Neural progenitor cell (in vitro differentiated cells): ENCODE results near the gene OR8B12. TPM values are rescaled to one million over a fixed set of nuclear protein-coding genes. Genes with fewer than 3 reads are reported as not detected.

Source experiments
- DNase-seq: peaks from one replicate; pipeline ENCODE4 v3.0.0-alpha.2; 2016; ENCODE audit warnings: low spot score
- H2AFZ ChIP-seq: fragments of 200-600 bp; sonication (generic); replicated peaks from 2 replicates; pipeline ENCODE4 v1.6.1; 2016; ENCODE audit warnings: antibody characterized with exemption
- H3F3A ChIP-seq: fragments of 200-600 bp; sonication (generic); 2 replicates; pipeline ENCODE4 v1.6.1; 2016; ENCODE audit warnings: antibody characterized with exemption, low read depth
- H3K27ac ChIP-seq: fragments of 200-600 bp; sonication (generic); 2 replicates; pipeline ENCODE4 v1.5.1; 2016; ENCODE audit warnings: mild to moderate bottlenecking
- H3K27me3 ChIP-seq: fragments of 200-600 bp; sonication (generic); 2 replicates; pipeline ENCODE4 v1.6.1; 2016; ENCODE audit warnings: mild to moderate bottlenecking, moderate library complexity
- H3K36me3 ChIP-seq: fragments of 200-600 bp; sonication (generic); 2 replicates; pipeline ENCODE4 v1.5.1; 2016
- H3K4me1 ChIP-seq: fragments of 200-600 bp; sonication (generic); 2 replicates; pipeline ENCODE4 v1.6.1; 2016; ENCODE audit warnings: mixed run types
- H3K4me2 ChIP-seq: fragments of 200-600 bp; sonication (generic); 2 replicates; pipeline ENCODE4 v1.6.1; 2016
- H3K4me3 ChIP-seq: fragments of 200-600 bp; sonication (generic); 2 replicates; pipeline ENCODE4 v1.5.1; 2016
- H3K79me2 ChIP-seq: fragments of 200-600 bp; sonication (generic); 2 replicates; pipeline ENCODE4 v1.6.1; 2016; ENCODE audit warnings: low read depth
- H3K9ac ChIP-seq: fragments of 200-600 bp; sonication (generic); 2 replicates; pipeline ENCODE4 v1.6.1; 2016
- H3K9me3 ChIP-seq: fragments of 200-600 bp; sonication (generic); 2 replicates; pipeline ENCODE4 v1.5.1; 2016; ENCODE audit warnings: low read depth
- H4K20me1 ChIP-seq: fragments of 200-600 bp; sonication (generic); 2 replicates; pipeline ENCODE4 v1.6.1; 2016; ENCODE audit warnings: low read depth
- H3K27ac Mint-ChIP-seq: 3 replicates; pipeline ENCODE4 v1.8.0; 2021; ENCODE audit warnings: mixed read lengths
- H3K27me3 Mint-ChIP-seq: 2 replicates; pipeline ENCODE4 v1.8.0; 2022; ENCODE audit warnings: low read depth, mild to moderate bottlenecking, inconsistent platforms, moderate library complexity, mixed read lengths; ENCODE audit not compliant: insufficient read depth
- H3K36me3 Mint-ChIP-seq: 3 replicates; pipeline ENCODE4 v1.8.0; 2021; ENCODE audit warnings: mixed read lengths
- H3K4me1 Mint-ChIP-seq: 3 replicates; pipeline ENCODE4 v1.8.0; 2021; ENCODE audit warnings: mixed read lengths
- H3K4me3 Mint-ChIP-seq: 3 replicates; pipeline ENCODE4 v1.8.0; 2021; ENCODE audit warnings: mild to moderate bottlenecking, moderate library complexity, mixed read lengths
- H3K9me3 Mint-ChIP-seq: 3 replicates; pipeline ENCODE4 v1.8.0; 2020; ENCODE audit warnings: mixed read lengths
- CTCF ChIP-seq: fragments of 200-600 bp; sonication (generic); IDR thresholded peaks from 2 replicates; pipeline ENCODE4 v1.5.1; 2017; ENCODE audit warnings: antibody characterized with exemption, mild to moderate bottlenecking
- EZH2 ChIP-seq: fragments of 200-600 bp; sonication (generic); IDR thresholded peaks from 2 replicates; pipeline ENCODE4 v1.6.1; 2017; ENCODE audit warnings: antibody characterized with exemption, mild to moderate bottlenecking, moderate library complexity
- EZH2phosphoT487 ChIP-seq: fragments of 200-600 bp; sonication (generic); IDR thresholded peaks from 2 replicates; pipeline ENCODE4 v1.6.1; 2017; ENCODE audit warnings: antibody characterized with exemption
- total RNA-seq: library from RNA; depleted of rRNA; stranded (reverse); fragments of >200 nt; gene quantifications from 2 replicates; pipeline ENCODE4 v1.2.3, GENCODE V29; 2015; ENCODE audit warnings: low replicate concordance

Gene OR8B12
- total RNA-seq, 1 donor from 2014 or later = not detected

GRCh38 chr11:124551987-124552386 lies 8.5 kb upstream of the OR8B12 start:
- no peaks in the 10 kb centered on the region for H3K4me1 Mint-ChIP-seq
- TF ChIP-seq CTCF = no peak
- TF ChIP-seq EZH2 = no peak
- TF ChIP-seq EZH2phosphoT487 = no peak
- Histone ChIP-seq H3K4me3 (no peak overlapping the region), H3K4me1 (no peaks in the 10 kb centered on the region), H3K9me3 (no peaks in the 10 kb centered on the region), H3K27me3 (no peaks in the 10 kb centered on the region), H4K20me1 (no peaks in the 10 kb centered on the region), H3K36me3 (peaks cover 7% of the 10 kb centered on the region), H2AFZ (no peak overlapping the region), H3K4me2 (no peak overlapping the region), H3K9ac (no peak overlapping the region), H3F3A (no peaks in the 10 kb centered on the region), H3K79me2 (no peaks in the 10 kb centered on the region), H3K27ac (no peak overlapping the region)
- H3K36me3 Mint-ChIP-seq = no peaks in the 10 kb centered on the region
- H3K9me3 Mint-ChIP-seq = peaks cover 5% of the 10 kb centered on the region
- DNase-seq = no peak
- no peaks in the 10 kb centered on the region for H3K27me3 Mint-ChIP-seq
- H3K27ac Mint-ChIP-seq = no peak overlapping the region
- H3K4me3 Mint-ChIP-seq = no peak overlapping the region

- Mint-ChIP-seq H3K9me3 (peaks cover 5% of the 10 kb centered on the region), H3K4me3 (no peak overlapping the region), H3K36me3 (no peaks in the 10 kb centered on the region), H3K27me3 (no peaks in the 10 kb centered on the region), H3K27ac (no peak overlapping the region), H3K4me1 (no peaks in the 10 kb centered on the region)
- Histone ChIP-seq H4K20me1 (no peaks in the 10 kb centered on the region), H3K27me3 (no peaks in the 10 kb centered on the region), H3K9ac (no peak overlapping the region), H3K9me3 (no peaks in the 10 kb centered on the region), H3K4me2 (no peak overlapping the region), H2AFZ (no peak overlapping the region), H3F3A (no peaks in the 10 kb centered on the region), H3K36me3 (peaks cover 7% of the 10 kb centered on the region), H3K27ac (no peak overlapping the region), H3K4me3 (no peak overlapping the region), H3K4me1 (no peaks in the 10 kb centered on the region), H3K79me2 (no peaks in the 10 kb centered on the region)
- TF ChIP-seq EZH2phosphoT487 (no peak), EZH2 (no peak), CTCF (peak; percentile 36)
- DNase-seq = no peak
Measured at GRCh38 chr11:124551189-124551588, 7.7 kb upstream of the OR8B12 start.

- Mint-ChIP-seq H3K9me3 (no peaks in the 10 kb centered on the region), H3K4me3 (no peak overlapping the region), H3K36me3 (no peaks in the 10 kb centered on the region), H3K4me1 (no peaks in the 10 kb centered on the region), H3K27me3 (peaks cover 4% of the 10 kb centered on the region), H3K27ac (no peak overlapping the region)
- Histone ChIP-seq H3K4me3 (no peak overlapping the region), H3F3A (no peaks in the 10 kb centered on the region), H3K4me1 (no peaks in the 10 kb centered on the region), H3K79me2 (no peaks in the 10 kb centered on the region), H3K9ac (no peak overlapping the region), H2AFZ (no peak overlapping the region), H3K36me3 (no peaks in the 10 kb centered on the region), H3K4me2 (no peak overlapping the region), H3K27ac (no peak overlapping the region), H3K27me3 (no peaks in the 10 kb centered on the region), H4K20me1 (no peaks in the 10 kb centered on the region), H3K9me3 (no peaks in the 10 kb centered on the region)
- TF ChIP-seq CTCF (no peak), EZH2phosphoT487 (no peak), EZH2 (no peak)
- no peak for DNase-seq
Measured at GRCh38 chr11:124543145-124543544, 309 bp downstream of the OR8B12 start.
